Fibroblast of lung (primary cell): ENCODE data around the gene CARD14. TPM values are rescaled to one million over a fixed set of nuclear protein-coding genes. Genes with fewer than 3 reads are reported as not detected.

Source experiments
- DNase-seq, 2 donors: peaks; one replicate each; pipeline versions ENCODE4 v3.0.0 to v3.0.0-alpha.2; 2010; ENCODE audit warnings: low read depth in 2 of 2
- H2AFZ ChIP-seq: 2 replicates; pipeline ENCODE4 v1.5.1; 2012; ENCODE audit warnings: low read length, control low read depth, inconsistent platforms
- H3K27ac ChIP-seq: 2 replicates; pipeline ENCODE4 v1.5.1; 2011; ENCODE audit warnings: low read length, control low read depth; ENCODE audit not compliant: insufficient read depth
- H3K27me3 ChIP-seq: 2 replicates; pipeline ENCODE4 v1.5.1; 2011; ENCODE audit warnings: mild to moderate bottlenecking, low read length; ENCODE audit not compliant: control insufficient read depth, insufficient read depth
- H3K36me3 ChIP-seq: 2 replicates; pipeline ENCODE4 v1.5.1; 2011; ENCODE audit warnings: low read length; ENCODE audit not compliant: control insufficient read depth, insufficient read depth
- H3K4me1 ChIP-seq: 2 replicates; pipeline ENCODE4 v1.5.1; 2011; ENCODE audit warnings: low read length; ENCODE audit not compliant: control insufficient read depth, insufficient read depth; ENCODE audit errors: extremely low read depth
- H3K4me2 ChIP-seq: 2 replicates; pipeline ENCODE4 v1.5.1; 2011; ENCODE audit warnings: low read length, control low read depth; ENCODE audit not compliant: insufficient read depth; ENCODE audit errors: extremely low read depth
- H3K4me3 ChIP-seq, 4 experiments: fragments of 200-600 bp in 1 of 4; sonication (generic) in 1 of 4; replicated peaks in 1 of 4; 2 replicates each; pipeline ENCODE4 v1.5.1; 2011 to 2016; ENCODE audit warnings: low read length in 4 of 4, low read depth in 3 of 4, mild to moderate bottlenecking in 3 of 4, control low read depth in 2 of 4, inconsistent platforms in 1 of 4, mixed read lengths in 1 of 4; ENCODE audit not compliant: insufficient read depth in 1 of 4; ENCODE audit errors: control extremely low read depth in 1 of 4
- H3K79me2 ChIP-seq: 2 replicates; pipeline ENCODE4 v1.5.1; 2012; ENCODE audit warnings: mild to moderate bottlenecking, low read length, inconsistent platforms; ENCODE audit not compliant: control insufficient read depth, insufficient read depth
- H3K9ac ChIP-seq: 2 replicates; pipeline ENCODE4 v1.5.1; 2011; ENCODE audit warnings: mild to moderate bottlenecking, low read length, control low read depth; ENCODE audit not compliant: insufficient read depth
- H3K9me3 ChIP-seq: 2 replicates; pipeline ENCODE4 v1.5.1; 2012; ENCODE audit warnings: low read depth, low read length; ENCODE audit not compliant: control insufficient read depth, insufficient read depth
- H4K20me1 ChIP-seq: 2 replicates; pipeline ENCODE4 v1.5.1; 2011; ENCODE audit warnings: low read length; ENCODE audit not compliant: control insufficient read depth, insufficient read depth; ENCODE audit errors: extremely low read depth
- EZH2 ChIP-seq: IDR thresholded peaks from 2 replicates; pipeline ENCODE4 v1.5.1; 2012; ENCODE audit warnings: low read length, control low read depth, mild to moderate bottlenecking; ENCODE audit errors: missing control alignments
- polyA plus RNA-seq, 2 donors: library from polyadenylated mRNA; depleted of rRNA in 1 of 2; stranded (reverse) in 1 of 2; unstranded in 1 of 2; fragments of >200 nt; gene quantifications; 2 replicates each; pipeline ENCODE4 v1.2.1, GENCODE V29; 2011 to 2012; ENCODE audit warnings: missing spikeins in 1 of 2
- total RNA-seq: library from RNA; depleted of rRNA; stranded (reverse); fragments of >200 nt; gene quantifications from 2 replicates; pipeline ENCODE4 v1.2.1, GENCODE V29; 2014
- TF ChIP-seq, protein P1 (sequence below), 2 donors: IDR thresholded peaks in 1 of 2; conservative IDR thresholded peaks in 1 of 2; 1 replicate in 1 of 2; 2 replicates in 1 of 2; pipeline ENCODE4 v1.5.1; 2011 to 2012; ENCODE audit warnings: low read length in 2 of 2, control low read depth in 1 of 2, inconsistent platforms in 1 of 2, low read depth in 1 of 2, mild to moderate bottlenecking in 1 of 2

The CARD14 gene
- total and polyA plus RNA-seq, 2 donors (not counting 1 experiment from before 2014, with no cell fraction given) = 0.17 TPM; not detected in 1

DNA sequence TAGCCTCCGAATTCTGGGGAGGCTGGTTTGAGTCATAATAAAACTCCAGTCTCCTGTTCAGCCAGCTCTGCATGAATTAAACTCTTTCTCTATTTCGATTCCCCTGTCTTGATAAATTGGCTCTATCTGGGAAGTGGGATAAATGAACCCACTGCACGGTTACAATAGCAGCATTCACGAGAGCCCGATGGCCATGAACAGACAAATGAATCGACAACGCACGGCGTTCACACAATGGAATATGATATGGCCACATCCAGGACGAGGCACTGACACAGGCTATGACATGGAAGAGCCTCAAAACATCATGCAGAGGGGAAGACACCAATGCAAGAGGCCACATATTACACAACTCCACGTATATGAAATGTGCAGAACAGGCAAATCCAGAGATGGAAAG is 5.6 kb upstream of the CARD14 start:
- H3K4me2 ChIP-seq = no peak overlapping the region
- H3K9me3 ChIP-seq = no peaks in the 10 kb centered on the region
- DNase-seq = no peak
- H3K4me1 ChIP-seq = no peaks in the 10 kb centered on the region
- TF ChIP-seq, protein P1, sequence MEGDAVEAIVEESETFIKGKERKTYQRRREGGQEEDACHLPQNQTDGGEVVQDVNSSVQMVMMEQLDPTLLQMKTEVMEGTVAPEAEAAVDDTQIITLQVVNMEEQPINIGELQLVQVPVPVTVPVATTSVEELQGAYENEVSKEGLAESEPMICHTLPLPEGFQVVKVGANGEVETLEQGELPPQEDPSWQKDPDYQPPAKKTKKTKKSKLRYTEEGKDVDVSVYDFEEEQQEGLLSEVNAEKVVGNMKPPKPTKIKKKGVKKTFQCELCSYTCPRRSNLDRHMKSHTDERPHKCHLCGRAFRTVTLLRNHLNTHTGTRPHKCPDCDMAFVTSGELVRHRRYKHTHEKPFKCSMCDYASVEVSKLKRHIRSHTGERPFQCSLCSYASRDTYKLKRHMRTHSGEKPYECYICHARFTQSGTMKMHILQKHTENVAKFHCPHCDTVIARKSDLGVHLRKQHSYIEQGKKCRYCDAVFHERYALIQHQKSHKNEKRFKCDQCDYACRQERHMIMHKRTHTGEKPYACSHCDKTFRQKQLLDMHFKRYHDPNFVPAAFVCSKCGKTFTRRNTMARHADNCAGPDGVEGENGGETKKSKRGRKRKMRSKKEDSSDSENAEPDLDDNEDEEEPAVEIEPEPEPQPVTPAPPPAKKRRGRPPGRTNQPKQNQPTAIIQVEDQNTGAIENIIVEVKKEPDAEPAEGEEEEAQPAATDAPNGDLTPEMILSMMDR (conservative IDR thresholded peaks at IDR 0.05 in 1 of 2, IDR thresholded peaks at IDR 0.05 in 1 of 2; ENCODE audit: low read depth in 1 of 2, low read length in 2 of 2) = no peak
- no peak for TF ChIP-seq EZH2
- no peaks in the 10 kb centered on the region for H3K79me2 ChIP-seq
- no peaks in the 10 kb centered on the region for H4K20me1 ChIP-seq
- no peak overlapping the region for H3K27ac ChIP-seq
- H3K36me3 ChIP-seq = no peaks in the 10 kb centered on the region
- peaks cover 4% of the 10 kb centered on the region for H3K27me3 ChIP-seq
- no peak overlapping the region for H3K9ac ChIP-seq
- no peak overlapping the region for H3K4me3 ChIP-seq
- H2AFZ ChIP-seq = no peak overlapping the region

GRCh38 chr17:80166446-80166845 is 3.4 kb upstream of the CARD14 start:
- TF ChIP-seq EZH2 = no peak
- TF ChIP-seq, protein P1 (conservative IDR thresholded peaks at IDR 0.05 in 1 of 2, IDR thresholded peaks at IDR 0.05 in 1 of 2; ENCODE audit: low read depth in 1 of 2, low read length in 2 of 2) = no peak

GRCh38 chr17:80168371-80168770 is 1.5 kb upstream of the CARD14 start:
- TF ChIP-seq EZH2 = no peak
- TF ChIP-seq, protein P1 (conservative IDR thresholded peaks at IDR 0.05 in 1 of 2, IDR thresholded peaks at IDR 0.05 in 1 of 2; ENCODE audit: low read depth in 1 of 2, low read length in 2 of 2) = no peak
- H3K36me3 ChIP-seq = no peaks in the 10 kb centered on the region
- no peaks in the 10 kb centered on the region for H3K79me2 ChIP-seq
- no peak overlapping the region for H2AFZ ChIP-seq
- H3K27ac ChIP-seq = no peak overlapping the region
- H3K9ac ChIP-seq = no peak overlapping the region
- no peak overlapping the region for H3K4me2 ChIP-seq
- H3K4me1 ChIP-seq = no peaks in the 10 kb centered on the region
- peaks cover 12% of the 10 kb centered on the region for H3K27me3 ChIP-seq
- H3K9me3 ChIP-seq = no peaks in the 10 kb centered on the region
- DNase-seq = peak in 1 of 2 donors; percentile 22
- H3K4me3 ChIP-seq = no peak overlapping the region
- H4K20me1 ChIP-seq = no peaks in the 10 kb centered on the region

More at GRCh38 chr17:80166446-80166845, 3.4 kb upstream of the CARD14 start:
- no peak overlapping the region for H2AFZ ChIP-seq
- H3K79me2 ChIP-seq = no peaks in the 10 kb centered on the region
- no peaks in the 10 kb centered on the region for H3K9me3 ChIP-seq
- no peaks in the 10 kb centered on the region for H3K4me1 ChIP-seq
- DNase-seq = no peak
- H3K4me3 ChIP-seq = no peak overlapping the region
- no peaks in the 10 kb centered on the region for H4K20me1 ChIP-seq
- H3K4me2 ChIP-seq = no peak overlapping the region
- no peak overlapping the region for H3K27ac ChIP-seq
- H3K27me3 ChIP-seq = peaks cover 10% of the 10 kb centered on the region
- no peak overlapping the region for H3K9ac ChIP-seq
- H3K36me3 ChIP-seq = no peaks in the 10 kb centered on the region
